A549 (cell line): ENCODE data around the gene UBIAD1. TPM values are rescaled to one million over a fixed set of nuclear protein-coding genes. Genes with fewer than 3 reads are reported as not detected.
"Not testable (repeated sequence)": the region's sequence is repeated elsewhere in the genome, so short reads cannot be mapped to it uniquely, and the experiment has no call there.

Experiments
- ATAC-seq, 2 experiments: fragments of 200-7000 bp in 1 of 2; fragments of >200 bp in 1 of 2; cut with Nextera tagmentation in 1 of 2; cut with Tn5 transposase in 1 of 2; 3 replicates each; pipeline versions ENCODE4 v1.8.0 to v1.9.1; 2018 to 2020; ENCODE audit warnings: mild to moderate bottlenecking in 1 of 2, moderate library complexity in 1 of 2
- CTCF ChIA-PET: fragments of 300-600 bp; sonication (Branson Sonifier 250); formaldehyde crosslinking; extraction: SDS; loops from one replicate; lab custom pipeline; 2021; ENCODE audit warnings: antibody characterized with exemption, inconsistent platforms; lab: Yijun Ruan, JAX
- POLR2A ChIA-PET: fragments of 350-600 bp; formaldehyde crosslinking; extraction: SDS; loops from one replicate; lab custom pipeline; 2021; ENCODE audit warnings: antibody characterized with exemption, inconsistent platforms; lab: Yijun Ruan, JAX
- DNase-seq, 2 experiments: peaks; one replicate each; pipeline versions ENCODE4 v3.0.0 to v3.0.0-alpha.2; 2011 to 2016; ENCODE audit warnings: low read depth in 1 of 2, low spot score in 1 of 2
- FAIRE-seq: peaks from 2 replicates; lab custom pipeline; 2011; peaks lifted over from hg19 to GRCh38; lab: Jason Lieb, UNC
- H3K27ac ChIP-seq, 2 experiments: fragments of >200 bp; sonication (Bioruptor Twin); formaldehyde crosslinking; 3 replicates each; pipeline ENCODE4 v1.5.1; 2016 to 2017
- H3K4me1 ChIP-seq: fragments of >200 bp; sonication (Bioruptor Twin); formaldehyde crosslinking; 3 replicates; pipeline ENCODE4 v1.6.1; 2016
- H3K4me2 ChIP-seq: fragments of >200 bp; sonication (Bioruptor Twin); formaldehyde crosslinking; 3 replicates; pipeline ENCODE4 v1.6.1; 2016
- H3K4me3 ChIP-seq: fragments of >200 bp; sonication (Bioruptor Twin); formaldehyde crosslinking; 3 replicates; pipeline ENCODE4 v1.5.1; 2016
- H3K9me3 ChIP-seq: fragments of >200 bp; sonication (Bioruptor Twin); formaldehyde crosslinking; 3 replicates; pipeline ENCODE4 v1.6.1; 2016
- BHLHE40 ChIP-seq: IDR thresholded peaks from 2 replicates; pipeline ENCODE4 v1.6.1; 2012; ENCODE audit warnings: low read depth, low read length, inconsistent platforms
- CBX2 ChIP-seq: fragments of 200-600 bp; sonication (generic); IDR thresholded peaks from 2 replicates; pipeline ENCODE4 v1.6.1; 2016; ENCODE audit warnings: low read depth, mild to moderate bottlenecking, borderline replicate concordance
- CEBPB ChIP-seq, 2 experiments: fragments of >200 bp in 1 of 2; sonication (Bioruptor Twin) in 1 of 2; formaldehyde crosslinking in 1 of 2; IDR thresholded peaks; 2 replicates each; pipeline ENCODE4 v1.6.1; 2012 to 2016
- CTCF ChIP-seq: fragments of >200 bp; sonication (Bioruptor Twin); formaldehyde crosslinking; IDR thresholded peaks from 3 replicates; pipeline ENCODE4 v1.5.1; 2016
- FOSL2 ChIP-seq, 2 experiments: fragments of 450-650 bp in 1 of 2; fragments of >200 bp in 1 of 2; sonication (Bioruptor Twin) in 1 of 2; formaldehyde crosslinking; IDR thresholded peaks; 2 replicates each; pipeline versions ENCODE4 v1.5.0 to v1.6.1; 2016 to 2020; ENCODE audit warnings: mild to moderate bottlenecking in 1 of 2, moderate library complexity in 1 of 2
- GATA3 ChIP-seq: IDR thresholded peaks from 2 replicates; pipeline ENCODE4 v1.6.1; 2012; ENCODE audit warnings: borderline replicate concordance
- HDAC2 ChIP-seq: fragments of 200-600 bp; sonication (generic); IDR thresholded peaks from 2 replicates; pipeline ENCODE4 v1.6.1; 2016
- HES2 ChIP-seq: fragments of >200 bp; sonication (Bioruptor Twin); formaldehyde crosslinking; IDR thresholded peaks from 2 replicates; pipeline ENCODE4 v1.6.1; 2016
- HOXB5 ChIP-seq: fragments of 250-450 bp; sonication (Bioruptor Pico); IDR thresholded peaks from 2 replicates; pipeline ENCODE4 v1.5.0; 2020; ENCODE audit warnings: mild to moderate bottlenecking, moderate library complexity
- JUNB ChIP-seq: fragments of >200 bp; sonication (Bioruptor Twin); formaldehyde crosslinking; IDR thresholded peaks from 2 replicates; pipeline ENCODE4 v1.6.1; 2016
- KDM1A ChIP-seq: fragments of 200-600 bp; sonication (generic); IDR thresholded peaks from 2 replicates; pipeline ENCODE4 v1.6.1; 2016; ENCODE audit warnings: low read depth, mild to moderate bottlenecking
- KDM5A ChIP-seq: fragments of 200-600 bp; sonication (generic); IDR thresholded peaks from 2 replicates; pipeline ENCODE4 v1.6.1; 2016; ENCODE audit warnings: antibody characterized with exemption, mild to moderate bottlenecking
- NFE2L2 ChIP-seq: fragments of 150-350 bp; conservative IDR thresholded peaks from 2 replicates; pipeline ENCODE4 v1.6.1; 2014; ENCODE audit warnings: low read length
- NR3C1 ChIP-seq: fragments of >200 bp; sonication (Bioruptor Twin); formaldehyde crosslinking; IDR thresholded peaks from 3 replicates; pipeline ENCODE4 v1.6.1; 2017
- PHF8 ChIP-seq: fragments of 200-600 bp; sonication (generic); IDR thresholded peaks from 2 replicates; pipeline ENCODE4 v1.6.1; 2016; ENCODE audit warnings: low read depth, mild to moderate bottlenecking, antibody characterized with exemption, moderate library complexity, borderline replicate concordance
- POLR2A ChIP-seq: IDR thresholded peaks from 2 replicates; pipeline ENCODE4 v1.6.1; 2012; ENCODE audit warnings: mild to moderate bottlenecking, low read length
- REST ChIP-seq: fragments of 200-600 bp; sonication (generic); IDR thresholded peaks from 2 replicates; pipeline ENCODE4 v1.6.1; 2016; ENCODE audit warnings: antibody characterized with exemption, mild to moderate bottlenecking, moderate library complexity
- RFX5 ChIP-seq: fragments of 450-650 bp; IDR thresholded peaks from 2 replicates; pipeline ENCODE4 v1.7.1; 2014; ENCODE audit warnings: antibody characterized with exemption, mild to moderate bottlenecking, moderate library complexity
- SREBF2 ChIP-seq: fragments of 450-650 bp; IDR thresholded peaks from 2 replicates; pipeline ENCODE4 v1.6.1; 2014; ENCODE audit warnings: mild to moderate bottlenecking, moderate library complexity
- TFCP2L1 ChIP-seq: fragments of 250-450 bp; sonication (Bioruptor Pico); IDR thresholded peaks from 2 replicates; pipeline ENCODE4 v1.5.0; 2021; ENCODE audit warnings: mild to moderate bottlenecking
- ZC3H11A ChIP-seq: fragments of 450-650 bp; IDR thresholded peaks from 2 replicates; pipeline ENCODE4 v1.6.1; 2014; ENCODE audit warnings: antibody characterized with exemption, mild to moderate bottlenecking
- ZFP36 ChIP-seq: fragments of 450-650 bp; IDR thresholded peaks from 2 replicates; pipeline ENCODE4 v1.6.1; 2014; ENCODE audit warnings: borderline replicate concordance; ENCODE audit not compliant: partially characterized antibody
- ZSCAN20 ChIP-seq: fragments of 250-450 bp; sonication (Bioruptor Pico); IDR thresholded peaks from 2 replicates; pipeline ENCODE4 v1.8.0; 2022; ENCODE audit warnings: mild to moderate bottlenecking, moderate library complexity
- WGBS: methylation state at CpG from one replicate; pipeline ENCODE4 v1.1.6; 2017; ENCODE audit errors: missing lambda C conversion rate; 5-methylcytosine and 5-hydroxymethylcytosine counted together
- polyA plus RNA-seq, 4 experiments: library from polyadenylated mRNA; depleted of rRNA in 3 of 4; stranded (reverse); fragments of >200 nt; fragmentation: RNase III in 1 of 4; extraction: RNeasy Plus Mini Kit Qiagen cat#74134 plus additional on column Dnase treatment in 1 of 4; gene quantifications; 2 replicates in 3 of 4; 3 replicates in 1 of 4; pipeline ENCODE4 v1.2.3, GENCODE V29; 2011 to 2017

Gene UBIAD1
- polyA plus RNA-seq, 2 of the 4 experiments (the other 2 are of a cell fraction) = 9.9 to 14.9 TPM

DNA sequence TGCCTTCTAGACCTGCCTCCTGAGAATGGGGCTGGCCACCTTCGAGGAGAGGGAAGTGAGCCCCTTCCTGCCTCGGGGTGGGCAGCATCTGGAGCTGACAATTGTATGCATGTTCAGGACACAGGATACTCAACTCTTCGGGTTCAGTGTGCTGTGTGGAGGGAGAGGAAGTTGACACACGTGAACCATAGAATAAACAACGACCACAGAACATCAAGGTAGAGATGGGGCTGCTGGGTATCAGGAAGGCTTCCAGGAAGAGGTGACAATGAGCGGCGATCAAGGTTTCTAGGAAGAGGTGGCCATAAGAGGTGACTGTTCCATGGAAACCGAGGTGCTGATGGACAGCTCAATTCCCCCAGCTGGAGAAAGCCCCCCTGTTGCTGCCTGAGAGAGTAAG, 22.0 kb downstream of the UBIAD1 start (continued):
- TF ChIP-seq CTCF = no peak
- no peak for TF ChIP-seq CEBPB (IDR thresholded peaks at IDR 0.05)
- no peak for TF ChIP-seq ZFP36
- TF ChIP-seq, all 56 proteins: peak for 0

DNA sequence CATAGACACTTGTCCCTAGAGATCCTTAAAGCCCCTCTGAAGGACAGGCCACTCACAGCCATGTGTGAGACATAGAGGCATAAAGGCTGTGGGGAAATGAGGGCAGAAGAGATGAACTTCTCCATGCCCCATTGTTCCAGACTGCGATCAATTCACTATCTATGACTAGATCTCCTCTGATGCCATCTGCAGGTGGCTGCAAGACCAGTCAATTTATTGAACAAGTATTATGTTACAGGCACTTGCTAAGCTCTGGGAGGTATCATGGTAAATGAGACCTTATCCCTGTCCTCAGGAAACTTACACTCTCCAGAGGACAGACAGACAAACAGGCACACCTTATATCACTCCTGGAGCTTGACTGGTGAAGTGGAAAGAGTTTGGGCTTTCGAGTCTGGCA, 22.9 kb downstream of the UBIAD1 start:
- POLR2A ChIA-PET = interaction anchor here (0.6 kb wide), 1 partner anchor 136 kb away, joined by 4 read pairs; no protein-coding TSS in a partner anchor
- Histone ChIP-seq H3K27ac (no peak overlapping the region), H3K4me3 (no peak overlapping the region), H3K9me3 (no peaks in the 10 kb centered on the region), H3K4me1 (no peaks in the 10 kb centered on the region), H3K4me2 (no peak overlapping the region)
- CTCF ChIA-PET = interaction anchor here (1.1 kb wide), 4 partner anchors 9 to 347 kb away, joined by 3 to 6 read pairs (median 4); no protein-coding TSS in a partner anchor
- DNase-seq (no peak), ATAC-seq (no peak), FAIRE-seq (no peak)
- WGBS = 100% methylated on average over 1 of the region's 2 CpGs
- TF ChIP-seq KDM1A (no peak), FOSL2 (IDR thresholded peaks at IDR 0.05) (no peak), FOSL2 (CRISPR knock-in tag; IDR thresholded peaks at IDR 0.05) (no peak)

DNA sequence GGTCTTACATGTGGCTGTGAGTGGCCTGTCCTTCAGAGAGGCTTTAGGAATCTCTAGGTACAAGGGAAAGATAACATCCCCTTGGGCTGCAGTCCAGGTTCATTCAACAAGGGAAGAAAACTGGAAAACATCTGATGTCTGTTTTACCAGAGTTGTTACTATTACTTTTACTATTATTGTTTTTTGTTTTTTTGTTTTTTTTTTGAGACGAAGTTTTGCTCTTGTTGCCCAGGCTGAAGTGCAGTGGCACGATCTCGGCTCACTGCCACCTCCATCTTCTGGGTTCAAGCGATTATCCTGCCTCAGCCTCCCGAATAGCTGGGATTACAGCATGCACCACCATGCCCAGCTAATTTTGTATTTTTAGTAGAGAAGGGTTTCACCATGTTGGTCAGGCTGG, 24.8 kb downstream of the UBIAD1 start:
- DNase-seq, H3K4me3 ChIP-seq, H3K9me3 ChIP-seq, H3K4me1 ChIP-seq, POLR2A ChIA-PET, ATAC-seq, CTCF ChIA-PET, H3K27ac ChIP-seq, FAIRE-seq, H3K4me2 ChIP-seq: not testable (repeated sequence)
- WGBS = 90% methylated on average over 3 of the region's 5 CpGs

- TF ChIP-seq ZC3H11A (peak; percentile 57), NFE2L2 (no peak)
- TF ChIP-seq, all 56 proteins: peak for 1
- H3K4me1 ChIP-seq = no peaks in the 10 kb centered on the region
- ChIA-PET POLR2A (no interaction called here), CTCF (no interaction called here)
- no peaks in the 10 kb centered on the region for H3K9me3 ChIP-seq
- no peak for FAIRE-seq
- no peak overlapping the region for H3K4me3 ChIP-seq
- no peak overlapping the region for H3K4me2 ChIP-seq
- no peak; a peak in 1 of 6 replicates for ATAC-seq
- WGBS = 93% methylated on average over 11 of the region's 12 CpGs
- no peak for DNase-seq
- no peak overlapping the region for H3K27ac ChIP-seq
Observed at GRCh38 chr1:11298390-11299224, 25.6 kb downstream of the UBIAD1 start.

DNA sequence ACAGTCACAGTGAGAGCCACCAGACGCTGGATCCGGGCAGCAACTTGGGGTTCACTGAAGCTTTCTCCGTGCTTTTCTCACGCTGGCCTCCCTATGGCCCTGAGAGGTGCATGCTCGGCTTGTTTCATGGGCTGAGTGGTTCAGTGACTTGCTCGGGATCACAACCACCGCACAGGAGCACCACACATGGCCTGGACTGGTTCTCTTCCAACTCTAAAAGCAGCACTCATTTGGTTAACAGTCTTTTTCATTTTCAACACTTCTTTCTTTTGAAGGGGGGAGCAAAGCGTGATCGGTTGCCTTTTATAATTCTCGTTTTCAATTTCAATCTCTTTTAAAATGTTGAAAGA, 26.2 kb downstream of the UBIAD1 start:
- H3K9me3 ChIP-seq = no peaks in the 10 kb centered on the region
- TF ChIP-seq HDAC2 (no peak), SREBF2 (no peak), REST (no peak), TFCP2L1 (CRISPR knock-in tag) (no peak), GATA3 (no peak), BHLHE40 (no peak), CBX2 (no peak), PHF8 (no peak), RFX5 (no peak), HES2 (no peak), NR3C1 (no peak), POLR2A (no peak), ZSCAN20 (no peak), HOXB5 (CRISPR knock-in tag) (no peak), JUNB (no peak), KDM5A (no peak)
- ChIA-PET POLR2A (no interaction called here), CTCF (no interaction called here)
- H3K27ac ChIP-seq = no peak overlapping the region
- no peaks in the 10 kb centered on the region for H3K4me1 ChIP-seq
- 84% methylated on average over 7 of the region's 10 CpGs for WGBS
- no peak overlapping the region for H3K4me3 ChIP-seq
- ATAC-seq (no peak), DNase-seq (no peak), FAIRE-seq (no peak)
- no peak overlapping the region for H3K4me2 ChIP-seq
